ENCODE results near the gene SLC25A2.
A peak's percentile ranks its signal among the peaks of the same experiment; 100 is the strongest.
"Not testable (repeated sequence)": the region's sequence is repeated elsewhere in the genome, so short reads cannot be mapped to it uniquely, and the experiment has no call there.

The SLC25A2 gene

DNA sequence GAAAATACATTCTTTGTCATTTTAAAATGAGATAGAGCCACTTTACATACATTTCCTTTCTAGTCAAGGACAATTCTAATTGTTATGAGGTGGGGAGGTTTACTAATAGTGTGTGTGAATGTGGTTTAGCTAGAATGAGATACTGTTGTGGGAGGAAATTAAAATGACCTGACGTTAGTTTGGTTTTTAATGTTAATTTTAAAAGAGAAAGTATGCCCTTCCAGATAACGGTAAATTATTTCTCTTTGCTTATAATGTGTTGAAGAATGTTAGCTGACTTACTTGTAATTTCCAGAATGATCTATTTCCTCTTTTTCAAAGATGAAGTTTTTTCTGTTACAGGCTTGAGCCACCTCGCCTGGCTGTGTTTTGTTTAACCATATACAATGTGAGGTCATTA, 18.4 kb upstream of the SLC25A2 start:
- no peak for DNase-seq (ENCODE audit: extremely low read depth, low read depth)
- TF ChIP-seq, protein P1, sequence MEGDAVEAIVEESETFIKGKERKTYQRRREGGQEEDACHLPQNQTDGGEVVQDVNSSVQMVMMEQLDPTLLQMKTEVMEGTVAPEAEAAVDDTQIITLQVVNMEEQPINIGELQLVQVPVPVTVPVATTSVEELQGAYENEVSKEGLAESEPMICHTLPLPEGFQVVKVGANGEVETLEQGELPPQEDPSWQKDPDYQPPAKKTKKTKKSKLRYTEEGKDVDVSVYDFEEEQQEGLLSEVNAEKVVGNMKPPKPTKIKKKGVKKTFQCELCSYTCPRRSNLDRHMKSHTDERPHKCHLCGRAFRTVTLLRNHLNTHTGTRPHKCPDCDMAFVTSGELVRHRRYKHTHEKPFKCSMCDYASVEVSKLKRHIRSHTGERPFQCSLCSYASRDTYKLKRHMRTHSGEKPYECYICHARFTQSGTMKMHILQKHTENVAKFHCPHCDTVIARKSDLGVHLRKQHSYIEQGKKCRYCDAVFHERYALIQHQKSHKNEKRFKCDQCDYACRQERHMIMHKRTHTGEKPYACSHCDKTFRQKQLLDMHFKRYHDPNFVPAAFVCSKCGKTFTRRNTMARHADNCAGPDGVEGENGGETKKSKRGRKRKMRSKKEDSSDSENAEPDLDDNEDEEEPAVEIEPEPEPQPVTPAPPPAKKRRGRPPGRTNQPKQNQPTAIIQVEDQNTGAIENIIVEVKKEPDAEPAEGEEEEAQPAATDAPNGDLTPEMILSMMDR (IDR thresholded peaks at IDR 0.05; ENCODE audit: low read depth, low read length), result no peak

DNA sequence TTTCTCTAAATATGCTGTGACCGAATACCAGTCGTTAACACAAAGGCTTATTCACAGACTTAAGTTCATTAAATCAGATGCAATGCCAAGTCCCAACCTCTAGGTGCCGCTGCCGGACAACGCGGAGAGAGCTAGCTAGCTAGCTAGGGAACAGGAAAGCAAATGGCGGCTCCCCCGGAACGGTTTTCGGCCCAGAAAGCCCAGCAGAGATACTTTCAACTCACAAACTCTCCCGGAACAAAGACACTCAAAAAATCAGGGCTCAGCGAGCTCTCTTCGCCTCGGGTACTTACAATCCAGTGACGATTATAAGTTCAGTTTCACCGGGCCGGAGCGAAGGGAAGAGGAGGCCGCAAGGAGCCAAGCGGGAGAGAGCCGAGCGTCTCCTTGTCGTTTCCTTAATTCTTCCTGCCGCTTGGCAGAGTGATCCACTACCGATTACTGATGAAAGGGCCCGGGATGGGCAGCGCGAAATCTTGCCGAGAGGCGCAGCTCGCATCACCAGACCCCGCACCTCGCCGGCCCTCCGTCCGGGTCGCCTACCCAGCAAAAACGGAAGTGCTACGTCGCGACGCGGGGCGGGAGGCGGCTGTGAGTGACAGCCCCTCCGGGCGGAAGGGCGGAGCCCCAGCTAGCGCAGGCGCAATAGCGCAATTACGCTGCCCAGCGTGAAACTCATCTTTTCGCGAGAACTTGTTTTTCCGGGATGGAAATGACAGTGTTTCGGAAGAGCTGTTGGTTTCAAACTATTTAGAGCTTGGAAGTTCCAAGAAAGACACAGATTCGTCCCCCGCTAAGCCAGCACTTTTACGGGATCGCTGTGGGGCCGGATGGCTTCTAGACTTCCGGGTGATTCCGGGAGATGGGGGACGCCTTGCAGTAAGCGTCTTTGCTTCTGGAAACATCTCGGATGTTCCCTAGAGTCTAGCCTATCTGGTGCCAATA, 16.6 kb upstream of the SLC25A2 start, which contains the start of gene TAF7:
Gene TAF7, minus strand, starts transcription at position 560 of the 945 bp plus-strand sequence. CDS start 740 bp downstream, outside the sequence.
- TF ChIP-seq, protein P1 (IDR thresholded peaks at IDR 0.05; ENCODE audit: low read depth, low read length), result peak; percentile 81
- peak; percentile 83 for DNase-seq (ENCODE audit: extremely low read depth, low read depth)

DNA sequence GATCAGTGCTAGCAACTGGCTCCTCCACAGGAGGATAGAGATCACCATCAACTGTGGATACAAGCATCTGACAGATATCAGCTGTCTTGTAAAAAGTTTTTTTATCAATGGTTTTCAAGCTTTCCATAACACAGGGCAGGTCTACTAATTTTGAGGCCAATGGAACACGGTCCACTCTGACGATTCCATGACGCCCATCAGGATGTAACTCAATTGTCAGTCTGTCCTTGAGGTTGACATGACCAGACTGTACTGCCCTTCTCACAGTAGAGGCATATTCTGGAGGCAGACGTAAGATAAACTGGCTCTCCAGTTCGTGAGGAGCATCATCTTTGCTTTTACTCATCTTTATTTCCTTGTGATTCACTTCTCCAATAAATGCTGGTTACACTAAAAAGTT, 15.8 kb upstream of the SLC25A2 start:
- DNase-seq (ENCODE audit: extremely low read depth, low read depth), result no peak
- TF ChIP-seq, protein P1 (IDR thresholded peaks at IDR 0.05; ENCODE audit: low read depth, low read length), result no peak

DNA sequence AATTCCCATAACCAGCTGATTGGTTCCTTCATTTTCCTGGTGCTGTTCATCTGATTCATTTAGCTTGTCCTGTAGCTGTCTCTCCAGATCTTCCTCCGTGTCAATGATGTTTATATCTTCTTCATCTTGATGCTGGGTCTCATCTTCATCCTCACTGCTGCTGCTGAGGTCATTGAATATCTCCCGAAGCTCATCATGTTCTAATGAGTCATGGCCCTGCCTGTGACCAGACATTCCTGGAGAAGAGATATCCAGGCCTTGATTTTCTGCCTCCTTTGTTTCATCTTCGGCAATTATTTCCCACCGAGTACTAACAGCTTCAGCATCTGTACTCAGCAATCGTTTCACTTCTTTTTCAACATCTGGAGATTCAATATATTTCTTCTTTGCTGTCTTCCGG, 15.4 kb upstream of the SLC25A2 start:
- no peak for DNase-seq (ENCODE audit: extremely low read depth, low read depth)

DNA sequence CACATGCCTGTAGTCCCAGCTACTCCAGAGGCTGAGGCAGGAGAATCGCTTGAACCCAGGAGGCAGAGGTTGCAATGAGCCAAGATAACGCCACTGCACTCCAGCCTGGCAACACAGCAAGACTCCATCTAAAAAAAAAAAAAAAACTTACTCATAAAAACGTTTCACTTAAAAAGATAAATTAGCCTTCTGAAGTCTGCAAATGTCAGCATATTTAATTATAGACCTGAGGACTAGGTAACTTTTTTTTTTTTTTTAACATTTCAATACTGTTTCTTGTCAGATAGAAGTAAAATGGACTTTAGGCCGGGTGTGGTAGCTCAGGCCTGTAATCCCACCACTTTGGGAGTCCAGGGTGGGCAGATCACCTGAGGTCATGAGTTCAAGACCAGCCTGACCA, 13.1 kb upstream of the SLC25A2 start:
- DNase-seq (ENCODE audit: extremely low read depth, low read depth), result not testable (repeated sequence)

More for the DNA sequence above, 15.4 kb upstream of the SLC25A2 start:
- TF ChIP-seq, protein P1 (IDR thresholded peaks at IDR 0.05; ENCODE audit: low read depth, low read length), result no peak

DNA sequence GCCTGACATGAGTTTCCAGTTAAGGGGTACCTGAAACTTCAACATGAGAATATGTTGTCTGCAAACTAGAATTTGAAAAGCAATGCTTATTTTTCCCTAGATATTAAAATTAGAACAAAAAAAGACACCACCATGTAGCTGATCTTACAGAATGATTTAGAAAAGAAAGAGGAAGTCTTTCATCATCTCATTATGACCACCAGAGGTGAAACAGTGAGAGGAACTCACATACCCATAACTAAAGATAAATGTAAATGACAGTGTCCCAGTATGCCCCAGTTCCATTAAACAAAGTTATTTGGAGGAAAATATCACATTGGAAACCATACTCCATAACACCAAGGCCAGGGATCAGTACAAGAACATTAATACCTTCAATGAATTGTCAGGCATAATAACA, 9.9 kb upstream of the SLC25A2 start:
- TF ChIP-seq, protein P1 (IDR thresholded peaks at IDR 0.05; ENCODE audit: low read depth, low read length), result no peak

DNA sequence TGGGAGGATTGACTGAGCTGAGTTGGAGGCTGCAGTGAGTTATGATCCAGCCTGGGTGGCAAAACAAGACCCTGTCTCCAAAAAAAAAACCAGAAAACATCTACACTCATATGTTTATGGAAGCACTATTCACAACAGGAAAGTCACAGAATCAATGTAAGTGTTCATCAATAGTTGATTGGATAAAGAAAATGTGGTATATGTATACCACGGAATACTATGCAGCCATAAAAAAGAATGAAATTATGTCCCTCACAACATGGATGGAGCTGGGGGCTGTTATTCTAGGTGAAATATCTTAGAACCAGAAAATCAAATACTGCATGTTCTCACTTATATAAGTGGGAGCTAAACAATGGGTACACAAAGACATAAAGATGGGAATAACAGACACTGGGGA, 2.8 kb upstream of the SLC25A2 start:
- TF ChIP-seq, protein P1 (IDR thresholded peaks at IDR 0.05; ENCODE audit: low read depth, low read length), result no peak
- no peak for DNase-seq (ENCODE audit: extremely low read depth, low read depth)

More for the DNA sequence above, 9.9 kb upstream of the SLC25A2 start:
- no peak for DNase-seq (ENCODE audit: extremely low read depth, low read depth)
